HepG2 (cell line): ENCODE results near the gene DAZAP1. TPM values are rescaled to one million over a fixed set of nuclear protein-coding genes. Genes with fewer than 3 reads are reported as not detected.
A peak's percentile ranks its signal among the peaks of the same experiment; 100 is the strongest.

ENCODE experiments used
- ATRX ChIP-seq: sonication (generic); formaldehyde crosslinking; IDR thresholded peaks from 2 replicates; pipeline ENCODE4 v1.4.0; 2020; ENCODE audit warnings: missing genetic modification reagents, borderline replicate concordance
- FLYWCH1 ChIP-seq: sonication (generic); formaldehyde crosslinking; IDR thresholded peaks from 2 replicates; pipeline ENCODE4 v1.8.1; 2023; ENCODE audit warnings: mild to moderate bottlenecking, missing genetic modification reagents
- GABPA ChIP-seq, 2 experiments: IDR thresholded peaks; 2 replicates each; pipeline ENCODE4 v1.6.1; 2011 to 2016; ENCODE audit warnings: low read depth in 2 of 2, low read length in 1 of 2, missing biosample characterization in 1 of 2, missing genetic modification characterization in 1 of 2
- HIVEP1 ChIP-seq: sonication (generic); formaldehyde crosslinking; IDR thresholded peaks from 2 replicates; pipeline ENCODE4 v1.4.0; 2020; ENCODE audit warnings: mild to moderate bottlenecking, missing genetic modification reagents
- JUND ChIP-seq: sonication (generic); formaldehyde crosslinking; IDR thresholded peaks from 2 replicates; pipeline ENCODE4 v1.8.0; 2022; ENCODE audit warnings: mild to moderate bottlenecking, missing genetic modification reagents
- KDM5B ChIP-seq: sonication (generic); formaldehyde crosslinking; IDR thresholded peaks from 2 replicates; pipeline ENCODE4 v1.4.0; 2020; ENCODE audit warnings: missing genetic modification reagents, mild to moderate bottlenecking, borderline replicate concordance
- MAFG ChIP-seq: sonication (generic); formaldehyde crosslinking; IDR thresholded peaks from 2 replicates; pipeline ENCODE4 v1.5.1; 2020; ENCODE audit warnings: mild to moderate bottlenecking, missing genetic modification reagents
- MIER3 ChIP-seq: IDR thresholded peaks from 2 replicates; pipeline ENCODE4 v1.6.1; 2016; ENCODE audit warnings: missing compliant biosample characterization, borderline replicate concordance
- NAIF1 ChIP-seq: sonication (generic); formaldehyde crosslinking; IDR thresholded peaks from 2 replicates; pipeline ENCODE4 v1.5.0; 2020; ENCODE audit warnings: mild to moderate bottlenecking, missing genetic modification reagents, borderline replicate concordance
- NFKB2 ChIP-seq: sonication (generic); formaldehyde crosslinking; IDR thresholded peaks from 2 replicates; pipeline ENCODE4 v1.4.0; 2020; ENCODE audit warnings: missing genetic modification reagents, borderline replicate concordance
- PHF20 ChIP-seq: sonication (generic); formaldehyde crosslinking; IDR thresholded peaks from 2 replicates; pipeline ENCODE4 v1.5.0; 2020; ENCODE audit warnings: mild to moderate bottlenecking, missing genetic modification reagents
- SNAPC2 ChIP-seq: sonication (generic); formaldehyde crosslinking; IDR thresholded peaks from 2 replicates; pipeline ENCODE4 v1.8.1; 2022; ENCODE audit warnings: mild to moderate bottlenecking, missing genetic modification reagents
- THRA ChIP-seq: sonication (generic); formaldehyde crosslinking; IDR thresholded peaks from 2 replicates; pipeline ENCODE4 v1.4.0; 2020; ENCODE audit warnings: missing genetic modification reagents, borderline replicate concordance
- TIGD3 ChIP-seq: sonication (generic); formaldehyde crosslinking; IDR thresholded peaks from 2 replicates; pipeline ENCODE4 v1.5.1; 2020; ENCODE audit warnings: mild to moderate bottlenecking, missing genetic modification reagents, borderline replicate concordance
- XBP1 ChIP-seq: sonication (generic); formaldehyde crosslinking; IDR thresholded peaks from 2 replicates; pipeline ENCODE4 v1.5.0; 2020; ENCODE audit warnings: missing genetic modification reagents
- ZBTB1 ChIP-seq: sonication (generic); formaldehyde crosslinking; IDR thresholded peaks from 2 replicates; pipeline ENCODE4 v1.4.0; 2020; ENCODE audit warnings: missing genetic modification reagents, borderline replicate concordance
- ZFAT ChIP-seq: sonication (generic); formaldehyde crosslinking; conservative IDR thresholded peaks from 2 replicates; pipeline ENCODE4 v1.8.1; 2023; ENCODE audit warnings: missing genetic modification reagents, inconsistent platforms
- ZNF224 ChIP-seq: sonication (generic); formaldehyde crosslinking; IDR thresholded peaks from 2 replicates; pipeline ENCODE4 v1.5.0; 2020; ENCODE audit warnings: mild to moderate bottlenecking, missing genetic modification reagents
- ZNF350 ChIP-seq: sonication (generic); formaldehyde crosslinking; IDR thresholded peaks from 2 replicates; pipeline ENCODE4 v1.4.0; 2020; ENCODE audit warnings: mild to moderate bottlenecking, low read depth, missing genetic modification reagents, borderline replicate concordance
- ZNF724P ChIP-seq: sonication (generic); formaldehyde crosslinking; IDR thresholded peaks from 2 replicates; pipeline ENCODE4 v1.8.0; 2022; ENCODE audit warnings: missing genetic modification reagents, borderline replicate concordance
- ZNF839 ChIP-seq: sonication (generic); formaldehyde crosslinking; IDR thresholded peaks from 2 replicates; pipeline ENCODE4 v1.4.0; 2020; ENCODE audit warnings: missing genetic modification reagents, mild to moderate bottlenecking, borderline replicate concordance
- ZSCAN30 ChIP-seq: sonication (generic); formaldehyde crosslinking; IDR thresholded peaks from 2 replicates; pipeline ENCODE4 v1.5.0; 2020; ENCODE audit warnings: mild to moderate bottlenecking, missing genetic modification reagents
- polyA plus RNA-seq, 8 experiments: library from polyadenylated mRNA; depleted of rRNA in 3 of 8; stranded (reverse) in 7 of 8; unstranded in 1 of 8; fragments of >200 nt; fragmentation: Illumina TruSeq in 4 of 8; extraction: Trizol in 4 of 8; gene quantifications; 2 replicates each; pipeline versions ENCODE4 v1.2.1 to v1.2.3, GENCODE V29; 2011 to 2016; ENCODE audit warnings: low read depth in 4 of 8, missing spikeins in 1 of 8, mixed read lengths in 1 of 8; ENCODE audit not compliant: insufficient read depth in 1 of 8
- total RNA-seq, 5 experiments: library from RNA; depleted of rRNA; stranded (reverse); fragments of >200 nt; fragmentation: Illumina TruSeq; extraction: Trizol; gene quantifications; 2 replicates each; pipeline ENCODE4 v1.2.3, GENCODE V29; 2016; ENCODE audit warnings: low read depth in 1 of 5
- TF ChIP-seq, protein P1 (sequence below): conservative IDR thresholded peaks from 2 replicates; pipeline ENCODE4 v1.6.1; 2018; ENCODE audit warnings: missing genetic modification reagents
- TF ChIP-seq, protein P2 (sequence below): sonication (generic); formaldehyde crosslinking; IDR thresholded peaks from 2 replicates; pipeline ENCODE4 v1.9.0; 2021; ENCODE audit warnings: missing genetic modification reagents, borderline replicate concordance

Gene DAZAP1
- total and polyA plus RNA-seq, 2 of the 13 experiments (the other 11 are each of a cell fraction or from before 2014, with no cell fraction given) = 63.3 to 79.2 TPM

DNA sequence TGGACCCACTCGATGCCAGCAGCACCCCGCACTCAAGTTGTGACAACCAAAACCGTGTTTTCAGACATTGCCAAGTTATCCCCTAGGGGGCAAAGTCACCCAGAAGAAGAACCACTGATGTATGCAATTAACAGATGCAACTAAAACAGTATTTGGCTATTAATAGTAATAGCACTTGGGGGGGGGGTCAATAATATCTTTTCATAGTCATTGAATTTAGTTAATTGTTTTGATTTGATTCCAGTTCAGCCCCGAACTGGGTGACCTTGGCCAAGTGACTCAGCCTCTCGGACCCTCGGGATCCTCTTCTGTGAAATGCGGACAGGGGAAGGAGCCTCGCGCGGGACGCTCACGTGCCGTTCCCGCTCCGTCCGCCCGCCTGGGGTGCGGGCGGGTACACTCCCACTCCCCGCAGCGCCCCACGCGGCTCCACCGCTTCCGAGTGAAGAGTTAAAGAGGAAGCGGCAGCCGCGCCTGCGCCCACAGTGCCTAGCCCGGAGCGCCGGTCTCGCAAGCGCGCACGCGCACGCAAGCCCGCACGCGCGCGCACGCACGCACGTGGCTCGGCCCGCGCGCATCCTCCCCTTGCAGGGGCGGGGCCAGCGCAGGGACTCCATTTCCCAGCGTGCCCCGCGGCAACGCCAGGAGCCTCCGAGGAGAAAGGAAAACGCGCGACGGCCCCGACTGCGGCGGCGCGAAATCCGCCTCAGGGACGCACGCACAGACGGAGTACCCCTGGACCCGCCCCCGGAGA, 435 bp upstream of the DAZAP1 start (continued):
- TF ChIP-seq ZNF839 (no peak), ZSCAN30 (CRISPR knock-in tag) (no peak), NAIF1 (CRISPR knock-in tag) (no peak), SNAPC2 (CRISPR knock-in tag) (no peak), KDM5B (CRISPR knock-in tag) (no peak), TIGD3 (CRISPR knock-in tag) (no peak), FLYWCH1 (CRISPR knock-in tag) (no peak), ZNF224 (CRISPR knock-in tag) (no peak), ATRX (CRISPR knock-in tag) (no peak), GABPA (IDR thresholded peaks at IDR 0.05; ENCODE audit: low read depth, low read length) (no peak), GABPA (CRISPR knock-in tag; IDR thresholded peaks at IDR 0.05; ENCODE audit: low read depth) (peak; percentile 59), ZFAT (CRISPR knock-in tag) (no peak), MIER3 (CRISPR knock-in tag) (0 out of 2 replicates have a peak, but pooled peaks have one; percentile 40), PHF20 (CRISPR knock-in tag) (no peak), ZNF724P (CRISPR knock-in tag) (no peak), THRA (CRISPR knock-in tag) (0 out of 2 replicates have a peak, but pooled peaks have one; percentile 23), NFKB2 (no peak), ZNF350 (CRISPR knock-in tag) (no peak), ZBTB1 (CRISPR knock-in tag) (no peak), HIVEP1 (CRISPR knock-in tag) (no peak), MAFG (CRISPR knock-in tag) (no peak), JUND (no peak), XBP1 (CRISPR knock-in tag) (no peak)
- TF ChIP-seq, protein P1, sequence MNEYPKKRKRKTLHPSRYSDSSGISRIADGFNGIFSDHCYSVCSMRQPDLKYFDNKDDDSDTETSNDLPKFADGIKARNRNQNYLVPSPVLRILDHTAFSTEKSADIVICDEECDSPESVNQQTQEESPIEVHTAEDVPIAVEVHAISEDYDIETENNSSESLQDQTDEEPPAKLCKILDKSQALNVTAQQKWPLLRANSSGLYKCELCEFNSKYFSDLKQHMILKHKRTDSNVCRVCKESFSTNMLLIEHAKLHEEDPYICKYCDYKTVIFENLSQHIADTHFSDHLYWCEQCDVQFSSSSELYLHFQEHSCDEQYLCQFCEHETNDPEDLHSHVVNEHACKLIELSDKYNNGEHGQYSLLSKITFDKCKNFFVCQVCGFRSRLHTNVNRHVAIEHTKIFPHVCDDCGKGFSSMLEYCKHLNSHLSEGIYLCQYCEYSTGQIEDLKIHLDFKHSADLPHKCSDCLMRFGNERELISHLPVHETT (CRISPR knock-in tag) = peak; percentile 76
- TF ChIP-seq, protein P2, sequence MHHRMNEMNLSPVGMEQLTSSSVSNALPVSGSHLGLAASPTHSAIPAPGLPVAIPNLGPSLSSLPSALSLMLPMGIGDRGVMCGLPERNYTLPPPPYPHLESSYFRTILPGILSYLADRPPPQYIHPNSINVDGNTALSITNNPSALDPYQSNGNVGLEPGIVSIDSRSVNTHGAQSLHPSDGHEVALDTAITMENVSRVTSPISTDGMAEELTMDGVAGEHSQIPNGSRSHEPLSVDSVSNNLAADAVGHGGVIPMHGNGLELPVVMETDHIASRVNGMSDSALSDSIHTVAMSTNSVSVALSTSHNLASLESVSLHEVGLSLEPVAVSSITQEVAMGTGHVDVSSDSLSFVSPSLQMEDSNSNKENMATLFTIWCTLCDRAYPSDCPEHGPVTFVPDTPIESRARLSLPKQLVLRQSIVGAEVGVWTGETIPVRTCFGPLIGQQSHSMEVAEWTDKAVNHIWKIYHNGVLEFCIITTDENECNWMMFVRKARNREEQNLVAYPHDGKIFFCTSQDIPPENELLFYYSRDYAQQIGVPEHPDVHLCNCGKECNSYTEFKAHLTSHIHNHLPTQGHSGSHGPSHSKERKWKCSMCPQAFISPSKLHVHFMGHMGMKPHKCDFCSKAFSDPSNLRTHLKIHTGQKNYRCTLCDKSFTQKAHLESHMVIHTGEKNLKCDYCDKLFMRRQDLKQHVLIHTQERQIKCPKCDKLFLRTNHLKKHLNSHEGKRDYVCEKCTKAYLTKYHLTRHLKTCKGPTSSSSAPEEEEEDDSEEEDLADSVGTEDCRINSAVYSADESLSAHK (CRISPR knock-in tag) = no peak
